Fibroblast of mammary gland (primary cell): ENCODE results near the gene SPRTN.

Experiments used
- DNase-seq: peaks from one replicate; pipeline ENCODE4 v3.0.0-alpha.2; 2010; ENCODE audit warnings: low read depth
- H3K4me3 ChIP-seq: 2 replicates; pipeline ENCODE4 v1.5.1; 2011; ENCODE audit warnings: low read depth, mild to moderate bottlenecking, low read length, moderate library complexity; ENCODE audit not compliant: control insufficient read depth
- CTCF ChIP-seq: conservative IDR thresholded peaks from 2 replicates; pipeline ENCODE4 v1.5.1; 2011; ENCODE audit warnings: low read depth, low read length, inconsistent platforms; ENCODE audit not compliant: control insufficient read depth, insufficient read depth

SPRTN gene

GRCh38 chr1:231357187-231357772, 19.2 kb downstream of the SPRTN start:
- TF ChIP-seq CTCF, result no peak
- no peak overlapping the region for H3K4me3 ChIP-seq
- no peak for DNase-seq

GRCh38 chr1:231357831-231358354, 19.8 kb downstream of the SPRTN start:
- TF ChIP-seq CTCF, result peak; percentile 85
- DNase-seq, result peak; percentile 88
- H3K4me3 ChIP-seq, result no peak overlapping the region

- TF ChIP-seq CTCF, result no peak
- H3K4me3 ChIP-seq, result no peak overlapping the region
- peak; percentile 99 for DNase-seq
Observed at GRCh38 chr1:231359113-231359512, 21.0 kb downstream of the SPRTN start.

- no peak for TF ChIP-seq CTCF
- H3K4me3 ChIP-seq, result no peak overlapping the region
- DNase-seq, result no peak
Observed at GRCh38 chr1:231362325-231362724, 24.2 kb downstream of the SPRTN start.

- no peak for DNase-seq
- H3K4me3 ChIP-seq, result no peak overlapping the region
- TF ChIP-seq CTCF, result no peak
Observed at GRCh38 chr1:231363624-231364023, 25.5 kb downstream of the SPRTN start.

- no peak for TF ChIP-seq CTCF
- H3K4me3 ChIP-seq, result no peak overlapping the region
- no peak for DNase-seq
Observed at GRCh38 chr1:231364192-231364591, 26.1 kb downstream of the SPRTN start.

- H3K4me3 ChIP-seq, result no peak overlapping the region
- TF ChIP-seq CTCF, result peak; percentile 15
- DNase-seq, result no peak
Observed at GRCh38 chr1:231369282-231369681, 31.2 kb downstream of the SPRTN start.
